ENCODE results near the gene OXSR1.
A peak's percentile ranks its signal among the peaks of the same experiment; 100 is the strongest.
"Not testable (repeated sequence)": the region's sequence is repeated elsewhere in the genome, so short reads cannot be mapped to it uniquely, and the experiment has no call there.

Gene OXSR1

GRCh38 chr3:38126121-38126892, 39.0 kb upstream of the OXSR1 start:
- in situ Hi-C loops (cut with HindIII; ENCODE audit: low pct_ligation_motif_present, low pct_unique_long_range_greater_than_20kb, low sequenced_read_pairs), result no loop called here
- no peak for DNase-seq

DNA sequence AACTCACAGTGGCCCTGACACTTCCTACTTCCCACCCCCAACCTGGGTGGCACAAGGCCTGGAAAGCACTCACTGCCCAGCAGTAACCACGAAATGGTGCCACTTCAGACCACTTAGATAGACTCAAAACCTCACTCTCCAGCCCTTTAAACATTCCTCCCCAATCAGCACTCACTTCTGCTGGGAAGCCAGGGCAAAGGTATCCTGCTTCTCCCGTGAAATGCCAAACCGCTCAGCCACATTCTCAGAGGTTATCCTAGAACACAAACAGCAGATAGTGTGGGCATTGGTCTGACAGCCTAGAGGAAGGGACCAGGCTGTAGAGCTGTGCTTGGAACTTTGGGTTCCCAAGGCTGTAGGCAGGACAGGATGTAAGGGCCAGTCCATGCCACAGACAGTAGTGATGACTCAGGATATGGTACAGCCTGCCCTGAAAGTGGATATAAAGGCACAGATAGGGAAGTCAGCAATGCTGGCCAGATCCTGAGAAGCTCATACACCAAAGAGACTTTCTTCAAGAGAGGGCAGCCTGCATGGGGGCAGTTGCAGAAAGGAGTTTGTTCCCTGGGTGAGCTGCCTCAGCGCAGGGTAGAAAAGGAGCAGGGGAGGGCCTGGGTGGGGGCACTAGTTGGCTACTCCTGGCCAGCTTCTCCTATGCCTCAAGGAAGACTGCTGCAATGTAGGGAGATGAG, 37.6 kb upstream of the OXSR1 start:
- DNase-seq, result no peak
- in situ Hi-C loops (cut with HindIII; ENCODE audit: low pct_ligation_motif_present, low pct_unique_long_range_greater_than_20kb, low sequenced_read_pairs), result no loop called here

DNA sequence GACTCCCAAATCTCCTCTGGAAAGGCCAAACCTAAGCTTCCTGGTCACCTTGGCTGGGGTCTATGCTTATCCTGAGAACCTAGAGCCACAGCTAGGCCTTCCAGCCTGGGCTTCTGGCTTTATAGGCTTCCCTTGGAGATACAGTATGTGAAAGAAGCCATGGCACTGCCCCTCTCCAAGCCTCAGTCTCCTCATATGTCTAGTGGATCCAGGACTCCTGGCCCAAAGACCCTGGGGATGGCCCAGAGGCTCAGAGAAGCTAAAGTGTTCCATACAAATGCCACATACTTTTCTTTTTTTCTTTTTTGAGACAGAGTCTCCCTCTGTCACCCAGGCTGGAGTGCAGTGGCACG, 37.1 kb upstream of the OXSR1 start:
- in situ Hi-C loops (cut with HindIII; ENCODE audit: low pct_ligation_motif_present, low pct_unique_long_range_greater_than_20kb, low sequenced_read_pairs), result no loop called here
- no peak for DNase-seq

- DNase-seq, result no peak
- in situ Hi-C loops (cut with HindIII; ENCODE audit: low pct_ligation_motif_present, low pct_unique_long_range_greater_than_20kb, low sequenced_read_pairs), result no loop called here
Observed at GRCh38 chr3:38129058-38129457, 36.3 kb upstream of the OXSR1 start.

GRCh38 chr3:38130631-38131065, 34.7 kb upstream of the OXSR1 start:
- DNase-seq, result no peak
- in situ Hi-C loops (cut with HindIII; ENCODE audit: low pct_ligation_motif_present, low pct_unique_long_range_greater_than_20kb, low sequenced_read_pairs), result no loop called here

- in situ Hi-C loops (cut with HindIII; ENCODE audit: low pct_ligation_motif_present, low pct_unique_long_range_greater_than_20kb, low sequenced_read_pairs), result no loop called here
- peak; percentile 27 for DNase-seq
Observed at GRCh38 chr3:38131621-38132369, 33.5 kb upstream of the OXSR1 start.

GRCh38 chr3:38133209-38133556, 32.2 kb upstream of the OXSR1 start:
- in situ Hi-C loops (cut with HindIII; ENCODE audit: low pct_ligation_motif_present, low pct_unique_long_range_greater_than_20kb, low sequenced_read_pairs), result no loop called here
- no peak for DNase-seq

GRCh38 chr3:38133557-38134405, 31.6 kb upstream of the OXSR1 start:
- no peak for DNase-seq
- in situ Hi-C loops (cut with HindIII; ENCODE audit: low pct_ligation_motif_present, low pct_unique_long_range_greater_than_20kb, low sequenced_read_pairs), result no loop called here

DNA sequence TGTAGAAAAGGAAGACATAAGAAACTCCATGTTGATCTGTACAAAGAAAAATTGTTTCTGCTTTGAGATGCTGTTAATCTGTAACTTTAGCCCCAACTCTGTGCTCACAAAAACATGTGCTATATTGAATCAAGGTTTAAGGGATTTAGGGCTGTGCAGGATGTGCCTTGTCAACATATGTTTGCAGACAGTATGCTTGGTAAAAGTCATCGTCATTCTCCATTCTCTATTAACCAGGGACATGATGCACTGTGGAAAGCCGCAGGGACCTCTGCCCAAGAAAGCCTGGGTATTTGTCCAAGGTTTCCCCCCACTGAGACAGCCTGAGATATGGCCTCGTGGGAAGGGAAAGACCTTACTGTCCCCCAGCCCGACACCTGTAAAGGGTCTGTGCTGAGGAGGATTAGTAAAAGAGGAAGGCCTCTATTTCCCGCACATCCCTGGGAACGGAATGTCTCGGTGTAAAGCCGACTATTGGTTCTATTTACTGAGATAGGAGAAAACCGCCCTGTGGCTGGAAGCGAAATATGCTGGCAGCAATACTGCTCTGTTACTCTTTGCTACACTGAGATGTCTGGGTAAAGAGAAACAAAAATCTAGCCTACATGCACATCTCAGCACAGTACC, 30.7 kb upstream of the OXSR1 start:
- DNase-seq; in situ Hi-C loops (cut with HindIII; ENCODE audit: low pct_ligation_motif_present, low pct_unique_long_range_greater_than_20kb, low sequenced_read_pairs): not testable (repeated sequence)

GRCh38 chr3:38135621-38136277, 29.6 kb upstream of the OXSR1 start:
- DNase-seq; in situ Hi-C loops (cut with HindIII; ENCODE audit: low pct_ligation_motif_present, low pct_unique_long_range_greater_than_20kb, low sequenced_read_pairs): not testable (repeated sequence)

DNA sequence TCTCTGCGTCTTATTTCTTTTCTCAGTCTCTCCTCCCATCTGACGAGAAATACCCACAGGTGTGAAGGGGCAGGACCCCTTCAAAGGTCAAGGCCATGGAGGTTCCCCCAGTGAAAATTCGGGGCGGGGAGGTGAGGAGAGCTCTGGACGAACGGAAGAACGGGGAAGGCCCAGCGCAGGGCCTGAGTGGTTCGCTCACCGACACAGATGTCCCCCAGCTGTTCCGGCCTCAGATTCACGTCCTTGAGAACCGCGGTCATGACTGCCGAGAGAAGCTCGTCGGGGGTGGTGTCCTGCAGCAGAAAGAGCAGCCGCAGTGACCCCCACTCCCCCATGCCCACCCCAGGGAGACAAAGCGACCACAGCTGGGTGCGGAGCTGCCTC, 29.0 kb upstream of the OXSR1 start:
- no peak for DNase-seq
- in situ Hi-C loops (cut with HindIII; ENCODE audit: low pct_ligation_motif_present, low pct_unique_long_range_greater_than_20kb, low sequenced_read_pairs), result no loop called here

DNA sequence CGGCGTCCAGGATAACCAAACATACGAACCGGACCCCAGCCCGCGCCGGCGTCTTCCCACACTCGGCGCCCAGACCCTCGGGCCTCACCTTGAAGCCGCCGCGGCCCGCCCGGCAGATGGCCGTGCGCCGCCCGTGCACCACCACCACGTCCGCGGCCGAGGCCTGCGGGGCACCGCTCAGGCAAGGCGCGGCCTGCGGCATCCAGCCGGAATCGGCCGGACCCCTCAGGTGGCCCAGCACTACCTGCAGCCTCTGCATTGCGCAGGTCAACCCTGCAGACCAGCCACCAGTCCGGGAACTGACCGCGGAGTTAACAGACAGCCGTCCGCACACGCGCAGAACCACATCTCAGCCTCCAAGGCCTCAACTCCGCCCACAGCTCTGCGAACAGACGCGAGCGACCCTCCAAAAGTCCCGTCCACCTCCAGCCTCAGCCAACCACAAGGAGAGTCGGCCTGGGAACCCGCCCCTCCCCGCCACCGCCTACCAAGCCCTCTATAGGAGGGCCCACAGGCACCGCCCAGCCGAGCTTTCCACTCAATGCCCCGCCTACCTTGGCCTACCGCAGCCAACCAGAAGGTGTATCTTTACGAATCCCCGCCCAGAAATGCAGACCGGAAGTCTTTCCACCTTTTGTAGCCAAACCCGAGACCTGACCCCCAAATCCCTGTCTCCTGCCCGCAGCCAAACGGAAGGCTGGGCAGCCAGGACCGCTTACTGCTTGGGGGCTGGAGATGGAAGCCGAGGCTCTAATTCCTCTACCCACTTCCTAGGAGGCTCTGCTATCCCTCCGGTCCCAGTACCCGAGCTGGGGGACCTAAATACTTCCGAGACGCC, 28.3 kb upstream of the OXSR1 start, which contains the start of gene ACAA1:
Gene ACAA1 (minus strand): TSS at position 351 of the 838 bp plus-strand sequence. CDS start 92 bp downstream, at position 259.
- in situ Hi-C loops (cut with HindIII; ENCODE audit: low pct_ligation_motif_present, low pct_unique_long_range_greater_than_20kb, low sequenced_read_pairs), result no loop called here
- peak; percentile 98 for DNase-seq

GRCh38 chr3:38137615-38138348, 27.6 kb upstream of the OXSR1 start:
- in situ Hi-C loops (cut with HindIII; ENCODE audit: low pct_ligation_motif_present, low pct_unique_long_range_greater_than_20kb, low sequenced_read_pairs), result no loop called here
- DNase-seq, result peak; percentile 25

GRCh38 chr3:38138349-38139190, 26.8 kb upstream of the OXSR1 start, which contains the start of gene MYD88:
MYD88 (plus strand) TSS chr3:38138661; CDS start chr3:38138701, 40 bp downstream.
- in situ Hi-C loops (cut with HindIII; ENCODE audit: low pct_ligation_motif_present, low pct_unique_long_range_greater_than_20kb, low sequenced_read_pairs), result no loop called here
- DNase-seq, result peak; percentile 62

- in situ Hi-C loops (cut with HindIII; ENCODE audit: low pct_ligation_motif_present, low pct_unique_long_range_greater_than_20kb, low sequenced_read_pairs), result no loop called here
- DNase-seq, result no peak
Observed at GRCh38 chr3:38139191-38139590, 26.1 kb upstream of the OXSR1 start.

Data from ACHN (cell line).